HFFc6 (cell line): Measurements from ENCODE around the gene AP2A1. TPM values are rescaled to one million over a fixed set of nuclear protein-coding genes. Genes with fewer than 3 reads are reported as not detected.
A peak's percentile ranks its signal among the peaks of the same experiment; 100 is the strongest.

Source experiments
- DNase-seq: peaks from one replicate; pipeline ENCODE4 v3.0.0-alpha.2; 2018
- H3K27ac Mint-ChIP-seq: 2 replicates; pipeline ENCODE4 v1.8.0; 2020; ENCODE audit warnings: mild to moderate bottlenecking, mixed read lengths
- H3K27me3 Mint-ChIP-seq: 2 replicates; pipeline ENCODE4 v1.8.0; 2021; ENCODE audit warnings: mild to moderate bottlenecking, moderate library complexity, mixed read lengths; ENCODE audit not compliant: insufficient read depth
- H3K36me3 Mint-ChIP-seq: 2 replicates; pipeline ENCODE4 v1.8.0; 2021; ENCODE audit warnings: low read depth, mixed read lengths
- H3K4me1 Mint-ChIP-seq: 2 replicates; pipeline ENCODE4 v1.8.0; 2020; ENCODE audit warnings: low read depth, mixed read lengths
- H3K4me3 Mint-ChIP-seq: 2 replicates; pipeline ENCODE4 v1.8.0; 2020; ENCODE audit warnings: mild to moderate bottlenecking, moderate library complexity, mixed read lengths
- H3K9me3 Mint-ChIP-seq: 2 replicates; pipeline ENCODE4 v1.8.0; 2020; ENCODE audit warnings: mild to moderate bottlenecking, mixed read lengths
- CTCF ChIP-seq: fragments of 200-600 bp; sonication (generic); IDR thresholded peaks from 2 replicates; pipeline ENCODE4 v1.5.0; 2021; ENCODE audit warnings: antibody characterized with exemption, mild to moderate bottlenecking
- total RNA-seq, 6 experiments: library from RNA; stranded (reverse); fragmentation: NEBNext Ultra II Directional; extraction: Animal tissue kit (Norgen Biotek cat#: 25700); gene quantifications; 2 replicates in 1 of 6; 3 replicates in 5 of 6; pipeline ENCODE4 v1.2.3, GENCODE V29; 2021

The AP2A1 gene
- total RNA-seq, 6 experiments from 2014 or later = 145 to 177 (median 162) TPM

GRCh38 chr19:49766007-49766929 lies 533 bp upstream of the AP2A1 start:
- no peak for TF ChIP-seq CTCF
- no peaks in the 10 kb centered on the region for H3K9me3 Mint-ChIP-seq
- peak; percentile 100 for DNase-seq
- H3K27me3 Mint-ChIP-seq = no peaks in the 10 kb centered on the region; the same call in 1 of the 2 replicates
- H3K4me3 Mint-ChIP-seq = peak overlapping the region; percentile 82
- peaks cover 15% of the 10 kb centered on the region; the same call in 1 of the 2 replicates for H3K36me3 Mint-ChIP-seq
- H3K27ac Mint-ChIP-seq = peak overlapping the region; percentile 98
- H3K4me1 Mint-ChIP-seq = peaks cover 34% of the 10 kb centered on the region

GRCh38 chr19:49767381-49767780 lies 580 bp downstream of the AP2A1 start:
- peak overlapping the region; percentile 95 for H3K4me3 Mint-ChIP-seq
- TF ChIP-seq CTCF = no peak

GRCh38 chr19:49767967-49768581 lies 1.3 kb downstream of the AP2A1 start:
- Mint-ChIP-seq H3K9me3 (no peaks in the 10 kb centered on the region), H3K4me1 (peaks cover 34% of the 10 kb centered on the region), H3K4me3 (peak overlapping the region; percentile 95), H3K27me3 (peaks cover 2% of the 10 kb centered on the region; the same call in 1 of the 2 replicates), H3K27ac (peak overlapping the region; percentile 82), H3K36me3 (peaks cover 15% of the 10 kb centered on the region; the same call in 1 of the 2 replicates)
- no peak for DNase-seq
- TF ChIP-seq CTCF = no peak

More at GRCh38 chr19:49767381-49767780, 580 bp downstream of the AP2A1 start:
- H3K27me3 Mint-ChIP-seq = peaks cover 2% of the 10 kb centered on the region; the same call in 1 of the 2 replicates
- peaks cover 34% of the 10 kb centered on the region for H3K4me1 Mint-ChIP-seq
- peak overlapping the region; percentile 82 for H3K27ac Mint-ChIP-seq
- DNase-seq = no peak
- H3K36me3 Mint-ChIP-seq = peaks cover 15% of the 10 kb centered on the region; the same call in 1 of the 2 replicates
- no peaks in the 10 kb centered on the region for H3K9me3 Mint-ChIP-seq

- Mint-ChIP-seq H3K36me3 (peaks cover 15% of the 10 kb centered on the region; the same call in 1 of the 2 replicates), H3K4me1 (peaks cover 38% of the 10 kb centered on the region), H3K27ac (no peak overlapping the region), H3K9me3 (no peaks in the 10 kb centered on the region), H3K4me3 (no peak overlapping the region), H3K27me3 (peaks cover 2% of the 10 kb centered on the region; the same call in 1 of the 2 replicates)
- DNase-seq = no peak
- TF ChIP-seq CTCF = no peak
These were observed 3.7 kb downstream of the AP2A1 start for GRCh38 chr19:49770529-49770928.

GRCh38 chr19:49771674-49772139 lies 4.9 kb downstream of the AP2A1 start:
- no peak for DNase-seq
- peaks cover 2% of the 10 kb centered on the region; the same call in 1 of the 2 replicates for H3K27me3 Mint-ChIP-seq
- H3K36me3 Mint-ChIP-seq = peaks cover 15% of the 10 kb centered on the region; the same call in 1 of the 2 replicates
- peaks cover 30% of the 10 kb centered on the region for H3K4me1 Mint-ChIP-seq
- no peaks in the 10 kb centered on the region for H3K9me3 Mint-ChIP-seq
- H3K4me3 Mint-ChIP-seq = no peak overlapping the region
- TF ChIP-seq CTCF = no peak
- H3K27ac Mint-ChIP-seq = no peak overlapping the region
